Choroid plexus epithelial cell (primary cell): Measurements from ENCODE around the gene ADCY7.

Experiments used
- DNase-seq: peaks from one replicate; pipeline ENCODE4 v3.0.0-alpha.2; 2010; ENCODE audit warnings: low read depth
- H3K4me3 ChIP-seq: 2 replicates; pipeline ENCODE4 v1.5.1; 2011; ENCODE audit warnings: low read depth, mild to moderate bottlenecking, control low read depth, low read length, moderate library complexity
- TF ChIP-seq, protein P1 (sequence below): conservative IDR thresholded peaks from 2 replicates; pipeline ENCODE4 v1.5.1; 2011; ENCODE audit warnings: low read depth, mild to moderate bottlenecking, control low read depth, inconsistent platforms, low read length, moderate library complexity

ADCY7 gene

DNA sequence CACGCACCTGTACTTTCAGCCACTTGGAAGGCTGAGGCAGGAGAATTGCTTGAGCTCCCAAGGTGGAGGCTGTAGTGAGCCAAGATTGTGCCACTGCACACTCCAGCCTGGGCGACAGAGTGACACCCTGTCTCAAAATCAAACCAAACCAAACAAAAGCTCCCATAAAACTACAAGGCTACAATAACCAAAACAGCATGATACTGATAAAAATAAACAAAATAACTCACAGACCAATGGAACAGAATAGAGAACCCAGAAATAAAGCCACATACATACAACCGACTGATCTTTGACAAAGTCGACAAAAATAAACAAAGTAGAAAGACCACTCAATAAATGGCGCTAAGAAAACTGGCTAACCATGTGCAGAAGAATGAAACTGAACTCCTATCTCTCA is 65.2 kb downstream of the ADCY7 start:
- TF ChIP-seq, protein P1, sequence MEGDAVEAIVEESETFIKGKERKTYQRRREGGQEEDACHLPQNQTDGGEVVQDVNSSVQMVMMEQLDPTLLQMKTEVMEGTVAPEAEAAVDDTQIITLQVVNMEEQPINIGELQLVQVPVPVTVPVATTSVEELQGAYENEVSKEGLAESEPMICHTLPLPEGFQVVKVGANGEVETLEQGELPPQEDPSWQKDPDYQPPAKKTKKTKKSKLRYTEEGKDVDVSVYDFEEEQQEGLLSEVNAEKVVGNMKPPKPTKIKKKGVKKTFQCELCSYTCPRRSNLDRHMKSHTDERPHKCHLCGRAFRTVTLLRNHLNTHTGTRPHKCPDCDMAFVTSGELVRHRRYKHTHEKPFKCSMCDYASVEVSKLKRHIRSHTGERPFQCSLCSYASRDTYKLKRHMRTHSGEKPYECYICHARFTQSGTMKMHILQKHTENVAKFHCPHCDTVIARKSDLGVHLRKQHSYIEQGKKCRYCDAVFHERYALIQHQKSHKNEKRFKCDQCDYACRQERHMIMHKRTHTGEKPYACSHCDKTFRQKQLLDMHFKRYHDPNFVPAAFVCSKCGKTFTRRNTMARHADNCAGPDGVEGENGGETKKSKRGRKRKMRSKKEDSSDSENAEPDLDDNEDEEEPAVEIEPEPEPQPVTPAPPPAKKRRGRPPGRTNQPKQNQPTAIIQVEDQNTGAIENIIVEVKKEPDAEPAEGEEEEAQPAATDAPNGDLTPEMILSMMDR, result no peak
- DNase-seq, result no peak
- no peak overlapping the region for H3K4me3 ChIP-seq

DNA sequence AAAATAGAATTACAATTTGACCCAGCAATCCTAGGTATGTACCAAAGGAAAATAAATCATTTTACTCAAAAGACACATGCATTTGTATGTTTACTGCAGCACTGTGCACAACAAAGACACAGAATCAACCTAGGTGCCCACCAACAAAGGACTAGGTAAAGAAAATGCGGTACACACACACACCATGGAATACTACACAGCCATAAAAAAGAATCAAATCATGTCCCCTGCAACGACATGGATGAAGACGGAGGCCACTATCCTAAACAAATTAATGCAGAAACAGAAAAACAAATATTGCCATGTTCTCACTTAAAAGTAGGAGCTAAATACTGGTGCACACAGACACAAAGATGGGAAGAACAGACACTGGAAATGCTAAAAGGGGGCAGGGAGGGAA is 66.2 kb downstream of the ADCY7 start:
- no peak for DNase-seq
- H3K4me3 ChIP-seq, result no peak overlapping the region
- TF ChIP-seq, protein P1, result no peak

DNA sequence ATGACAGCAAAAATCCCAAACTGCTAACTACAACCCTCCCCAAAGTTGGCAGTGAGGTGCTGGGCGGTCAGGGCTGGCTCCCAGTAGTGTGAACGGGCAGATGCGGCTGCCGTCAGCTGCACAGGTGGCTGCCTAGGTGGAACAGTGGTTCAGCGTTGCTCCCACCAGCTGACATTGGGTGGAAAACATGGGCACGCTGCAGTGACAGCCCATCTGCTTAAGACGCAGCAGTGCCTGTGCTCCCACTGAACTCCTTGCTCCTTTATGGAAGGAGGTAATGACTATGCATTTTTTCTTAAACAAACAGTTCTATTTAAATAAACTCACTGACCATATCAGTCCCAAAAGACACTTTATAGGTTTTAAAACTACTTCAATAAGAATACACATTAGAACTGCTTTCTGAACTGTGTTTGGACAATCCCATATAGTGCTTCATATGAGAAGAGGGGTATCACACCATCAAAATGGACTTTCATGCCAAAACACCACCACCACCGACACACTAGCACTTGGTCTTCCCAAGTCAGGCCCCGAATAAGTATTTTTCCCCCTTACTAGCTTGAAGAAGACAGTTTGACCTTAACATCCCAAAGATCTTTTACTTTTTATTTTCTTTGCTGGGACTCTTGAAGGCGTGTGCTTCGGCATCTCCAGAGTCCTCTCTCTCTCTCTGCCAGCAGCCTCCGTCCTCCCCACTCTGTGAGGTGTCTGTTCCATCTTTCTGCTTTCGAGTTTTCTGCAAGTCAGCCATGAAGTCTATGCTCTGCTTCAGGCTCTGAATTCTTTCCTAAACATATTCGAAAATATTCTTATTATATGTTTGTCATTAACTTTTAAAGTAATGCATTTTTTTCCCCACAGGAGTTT is 68.0 kb downstream of the ADCY7 start:
- no peak for DNase-seq
- no peak overlapping the region for H3K4me3 ChIP-seq
- TF ChIP-seq, protein P1, result no peak

DNA sequence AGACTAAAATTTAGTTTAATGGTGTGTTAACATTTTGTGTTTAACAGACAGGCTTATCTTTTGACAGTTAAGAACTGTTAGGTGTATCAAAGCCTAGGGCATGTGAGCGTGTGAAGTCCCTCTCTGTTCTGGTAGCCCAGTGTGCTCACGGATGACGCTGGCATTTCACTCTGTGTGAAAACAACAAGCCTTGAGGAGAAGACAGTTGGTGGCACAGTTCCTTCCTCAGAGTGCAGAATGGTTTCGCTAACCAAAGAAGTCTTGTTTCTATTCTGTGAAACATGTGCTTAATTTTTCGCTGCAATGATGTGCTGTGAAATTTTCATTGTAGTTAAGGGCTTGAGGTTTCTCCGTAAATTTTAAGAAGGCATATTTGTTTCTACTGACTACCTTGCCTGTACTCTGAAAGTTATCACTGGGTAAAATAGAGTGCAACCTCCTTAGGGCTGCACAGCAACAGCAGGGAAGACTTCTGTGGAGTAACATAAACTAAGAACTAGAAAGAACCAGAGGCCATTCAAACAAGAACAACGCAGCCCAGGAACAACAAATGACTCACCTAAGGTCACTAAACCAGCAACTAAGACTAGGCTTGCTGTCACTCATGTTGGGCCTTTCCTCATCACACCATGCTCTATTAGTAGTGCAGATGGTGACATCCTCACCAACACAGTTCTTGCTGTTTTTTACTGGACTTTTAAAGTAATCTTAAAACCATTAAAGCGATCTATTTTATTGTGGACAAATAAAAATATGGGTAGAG is 69.0 kb downstream of the ADCY7 start:
- peak; percentile 66 for DNase-seq
- TF ChIP-seq, protein P1, result no peak

DNA sequence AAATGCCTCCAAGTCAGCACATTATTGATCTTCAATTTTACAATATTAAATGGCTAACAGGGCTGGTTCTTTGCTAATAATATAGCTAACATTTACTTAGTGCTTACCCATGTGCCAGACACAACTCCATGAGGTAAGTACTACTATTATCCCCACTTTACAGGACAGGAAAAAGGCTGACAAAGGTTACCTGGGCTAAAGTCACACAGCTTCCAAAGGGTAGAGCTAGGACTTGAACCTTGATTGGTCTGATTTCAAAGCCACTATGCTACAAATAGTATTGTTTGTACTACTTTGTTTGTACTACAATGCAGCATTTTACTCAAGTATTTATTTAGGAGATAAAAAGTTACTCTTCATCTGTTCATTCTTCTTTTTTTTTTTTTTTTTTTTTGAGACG is 70.5 kb downstream of the ADCY7 start:
- H3K4me3 ChIP-seq, result no peak overlapping the region
- DNase-seq, result no peak
- TF ChIP-seq, protein P1, result no peak

More for the DNA sequence above, 69.0 kb downstream of the ADCY7 start:
- H3K4me3 ChIP-seq, result no peak overlapping the region

DNA sequence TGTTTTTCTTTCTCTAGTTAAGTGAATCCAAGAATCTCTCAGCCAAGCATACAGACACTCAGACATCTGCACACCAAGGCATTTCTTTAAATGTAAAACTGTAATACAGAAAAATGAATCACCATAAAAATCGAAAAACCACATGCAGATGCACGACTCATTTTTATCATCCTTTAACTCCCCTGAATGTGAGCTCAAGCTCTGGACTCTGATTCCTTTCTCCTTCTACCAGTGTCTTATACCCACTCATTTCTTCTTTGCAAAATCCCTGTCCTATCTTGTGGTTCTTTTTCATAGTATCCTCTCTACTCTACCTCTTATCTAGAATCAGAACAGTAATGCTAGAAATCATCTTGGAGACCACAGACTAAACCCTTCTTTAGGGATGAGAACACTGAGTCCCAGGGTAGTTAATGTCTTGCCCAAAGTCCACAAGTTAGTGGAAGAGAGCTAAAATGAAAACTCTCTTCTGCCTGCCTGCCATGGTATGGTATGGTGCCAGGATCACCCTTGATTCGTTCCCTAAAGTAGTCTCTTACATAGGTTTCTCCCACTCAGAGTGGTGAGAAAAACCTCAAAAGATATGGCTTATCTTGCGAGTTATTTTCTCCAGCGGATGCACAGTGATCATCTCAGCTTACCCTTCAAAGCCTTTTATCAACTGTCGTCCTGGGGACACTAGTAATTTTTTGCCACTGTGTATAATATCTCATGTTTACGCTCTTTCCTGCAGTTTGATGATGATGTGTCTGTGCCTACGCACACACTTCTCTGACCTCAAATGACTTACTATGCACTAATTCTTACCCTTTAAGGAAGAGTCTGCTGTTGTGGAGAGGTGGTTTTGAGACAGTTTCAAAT is 72.2 kb downstream of the ADCY7 start:
- DNase-seq, result no peak
- TF ChIP-seq, protein P1, result no peak
- H3K4me3 ChIP-seq, result no peak overlapping the region
